A673 (cell line): ENCODE measurements around the gene SARNP.

ENCODE experiments used
- CTCF ChIP-seq: fragments of 300-800, 200-600 bp; sonication (generic); conservative IDR thresholded peaks from 2 replicates; pipeline ENCODE4 v1.5.1; 2017; ENCODE audit warnings: low read depth, mild to moderate bottlenecking, antibody characterized with exemption, low read length, moderate library complexity, mixed read lengths
- EZH2 ChIP-seq: fragments of 200-600 bp; sonication (generic); IDR thresholded peaks from 2 replicates; pipeline ENCODE4 v1.6.1; 2017; ENCODE audit warnings: borderline replicate concordance, low read depth, mild to moderate bottlenecking, mixed read lengths, antibody characterized with exemption, low read length; ENCODE audit not compliant: poor library complexity, severe bottlenecking

DNA sequence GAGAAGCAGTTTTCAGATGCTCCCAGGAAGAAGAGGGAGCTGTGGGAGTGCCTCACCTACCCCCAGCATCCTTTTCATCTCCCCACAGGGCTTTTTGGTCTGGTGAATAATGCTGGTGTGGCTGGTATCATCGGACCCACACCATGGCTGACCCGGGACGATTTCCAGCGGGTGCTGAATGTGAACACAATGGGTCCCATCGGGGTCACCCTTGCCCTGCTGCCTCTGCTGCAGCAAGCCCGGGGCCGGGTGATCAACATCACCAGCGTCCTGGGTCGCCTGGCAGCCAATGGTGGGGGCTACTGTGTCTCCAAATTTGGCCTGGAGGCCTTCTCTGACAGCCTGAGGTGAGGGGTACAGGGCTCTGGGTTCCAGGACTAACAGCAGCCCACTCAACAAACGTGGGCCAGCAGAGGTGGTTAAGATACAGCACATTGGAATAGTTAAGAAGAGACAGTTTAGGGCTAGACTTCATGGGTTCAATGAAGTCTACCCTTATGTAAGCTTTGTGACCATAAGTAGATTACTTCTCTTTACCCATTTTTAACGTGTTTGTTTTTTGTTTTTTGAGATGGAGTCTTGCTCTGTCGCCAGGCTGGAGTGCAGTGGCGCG, 95.8 kb downstream of the SARNP start:
- TF ChIP-seq CTCF (no peak), EZH2 (no peak)
